Adrenal gland (tissue), 12 donors: ENCODE results near the gene ZC3H12C. TPM values are rescaled to one million over a fixed set of nuclear protein-coding genes. Genes with fewer than 3 reads are reported as not detected.

Experiments
- DNase-seq, 7 donors: peaks; one replicate each; pipeline ENCODE4 v3.0.0-alpha.2; 2019 to 2020
- H3K27ac ChIP-seq, 5 donors: fragments of 200-600 bp; sonication (generic) in 4 of 5; 1 replicate in 3 of 5; 2 replicates in 2 of 5; pipeline versions ENCODE4 v1.5.1 to v1.8.0; 2016 to 2020; ENCODE audit warnings: mild to moderate bottlenecking in 1 of 5
- H3K27me3 ChIP-seq: fragments of 200-600 bp; 2 replicates; pipeline ENCODE4 v1.8.0; 2021
- H3K36me3 ChIP-seq, 2 donors: fragments of 200-600 bp; replicated peaks in 1 of 2; 1 replicate in 1 of 2; 2 replicates in 1 of 2; pipeline versions ENCODE4 v1.5.1 to v1.8.0; 2018 to 2022
- H3K4me1 ChIP-seq, 2 donors: fragments of 200-600 bp; replicated peaks in 1 of 2; 1 replicate in 1 of 2; 2 replicates in 1 of 2; pipeline versions ENCODE4 v1.5.1 to v1.8.0; 2018 to 2021
- H3K4me3 ChIP-seq, 4 donors: fragments of 200-600 bp; sonication (generic) in 3 of 4; one replicate each; pipeline ENCODE4 v1.5.1; 2016 to 2018
- H3K9me3 ChIP-seq, 3 donors: fragments of 200-600 bp; sonication (generic) in 1 of 3; replicated peaks in 1 of 3; 1 replicate in 2 of 3; 2 replicates in 1 of 3; pipeline versions ENCODE4 v1.5.1 to v1.8.0; 2016 to 2021
- POLR2A ChIP-seq, 2 donors: fragments of 450-650 bp; IDR thresholded peaks; one replicate each; pipeline ENCODE4 v1.6.1; 2017; ENCODE audit warnings: antibody characterized with exemption in 2 of 2, mild to moderate bottlenecking in 2 of 2, moderate library complexity in 1 of 2
- WGBS, 4 donors: extraction: QIAGEN DNeasy Blood & Tissue Kit in 2 of 4; methylation state at CpG; one replicate each; pipeline versions ENCODE4 v1.1.5 to v1.1.7; 2013 to 2017; 5-methylcytosine and 5-hydroxymethylcytosine counted together
- intact Hi-C, 2 donors: fragments of 100-400 bp; cut with DNase I; formaldehyde crosslinking; loops; one replicate each; pipeline versions ENCODE4 v1.14.1 to v1.15.0; 2022 to 2023
- polyA plus RNA-seq, 3 donors: library from polyadenylated mRNA; stranded (reverse); fragments of 200-250 nt in 2 of 3; fragments of 350-450 nt in 1 of 3; fragmentation: Illumina TruSeq in 1 of 3; extraction: RNeasy Lipid Tissue Mini Kit (QIAGEN cat#74804) in 1 of 3; gene quantifications; one replicate each; pipeline ENCODE4 v1.2.3, GENCODE V29; 2013 to 2014
- total RNA-seq, 9 donors: library from RNA; depleted of rRNA in 4 of 9; stranded (reverse); fragments of >200 nt in 4 of 9; fragments of 120-200 nt in 1 of 9; fragmentation: NEBNext Ultra II Directional in 1 of 9; extraction: Animal tissue kit (Norgen Biotek cat#: 25700) in 1 of 9; gene quantifications; one replicate each; pipeline versions ENCODE4 v1.1.0 to v1.2.4, GENCODE V29; 2013 to 2023
- TF ChIP-seq, protein P1 (sequence below), 6 experiments: fragments of 450-650 bp in 4 of 6; fragments of 200-600 bp in 2 of 6; sonication (generic) in 1 of 6; IDR thresholded peaks; 1 replicate in 5 of 6; 2 replicates in 1 of 6; pipeline versions ENCODE4 v1.5.1 to v1.8.0; 2016 to 2021; ENCODE audit warnings: antibody characterized with exemption in 6 of 6, mild to moderate bottlenecking in 2 of 6, moderate library complexity in 1 of 6
- donor health status: healthy with polysubstance abuse.
- donor health status: Bipolar disorder and iron deficiency.
- donor health status: DM: yes; HTN: yes; CAD: no.
- donor health status: DM: no; HTN: no; CAD: no.
- donor health status: DM: no; HTN: no; CAD: no.
- donor health status: DM: yes; HTN: yes; CAD: no.

Gene ZC3H12C
- total and polyA plus RNA-seq, 12 donors = 4.4 to 28.9 (median 19.8) TPM

DNA sequence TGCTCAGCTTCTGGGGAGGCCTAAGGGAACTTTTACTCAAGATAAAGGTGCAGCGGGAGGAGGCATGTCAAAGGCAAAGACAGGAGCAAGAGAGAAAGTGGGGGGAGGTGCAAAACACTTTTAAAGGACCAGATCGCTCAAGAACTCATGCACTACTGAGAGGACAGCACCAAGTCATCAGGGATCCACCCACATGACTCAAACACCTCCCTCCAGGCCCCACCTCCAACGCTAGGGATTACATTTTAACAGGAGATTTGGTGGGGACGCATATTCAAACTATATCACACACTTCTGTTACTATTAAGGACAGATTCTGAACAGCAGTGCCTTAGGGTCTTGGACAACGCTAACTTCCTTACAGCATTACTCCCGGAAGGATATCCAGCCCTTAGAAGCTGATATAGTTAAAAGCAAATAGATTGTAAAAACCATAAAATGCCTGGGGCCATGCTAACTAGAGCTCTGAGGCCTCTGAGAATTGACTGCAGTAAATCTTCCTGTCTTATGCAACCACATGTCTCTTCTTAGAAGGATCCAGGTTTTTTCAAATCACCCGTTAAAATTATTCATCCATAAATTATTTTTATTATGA lies 16.7 kb upstream of the ZC3H12C start:
- Histone ChIP-seq H3K27ac (peak overlapping the region in 1 of 5 donors; percentile 86), H3K4me1 (peaks cover 0 to 31% of the 10 kb centered on the region in 2 donors), H3K27me3 (no peaks in the 10 kb centered on the region), H3K4me3 (no peak overlapping the region), H3K36me3 (no peaks in the 10 kb centered on the region), H3K9me3 (peaks cover 0 to 6% (median 0%) of the 10 kb centered on the region in 3 donors)
- intact Hi-C loops = no loop called here
- 49 to 69% (median 53%) methylated on average over 7 of the region's 7 CpGs for WGBS, 4 donors
- TF ChIP-seq, protein P1, sequence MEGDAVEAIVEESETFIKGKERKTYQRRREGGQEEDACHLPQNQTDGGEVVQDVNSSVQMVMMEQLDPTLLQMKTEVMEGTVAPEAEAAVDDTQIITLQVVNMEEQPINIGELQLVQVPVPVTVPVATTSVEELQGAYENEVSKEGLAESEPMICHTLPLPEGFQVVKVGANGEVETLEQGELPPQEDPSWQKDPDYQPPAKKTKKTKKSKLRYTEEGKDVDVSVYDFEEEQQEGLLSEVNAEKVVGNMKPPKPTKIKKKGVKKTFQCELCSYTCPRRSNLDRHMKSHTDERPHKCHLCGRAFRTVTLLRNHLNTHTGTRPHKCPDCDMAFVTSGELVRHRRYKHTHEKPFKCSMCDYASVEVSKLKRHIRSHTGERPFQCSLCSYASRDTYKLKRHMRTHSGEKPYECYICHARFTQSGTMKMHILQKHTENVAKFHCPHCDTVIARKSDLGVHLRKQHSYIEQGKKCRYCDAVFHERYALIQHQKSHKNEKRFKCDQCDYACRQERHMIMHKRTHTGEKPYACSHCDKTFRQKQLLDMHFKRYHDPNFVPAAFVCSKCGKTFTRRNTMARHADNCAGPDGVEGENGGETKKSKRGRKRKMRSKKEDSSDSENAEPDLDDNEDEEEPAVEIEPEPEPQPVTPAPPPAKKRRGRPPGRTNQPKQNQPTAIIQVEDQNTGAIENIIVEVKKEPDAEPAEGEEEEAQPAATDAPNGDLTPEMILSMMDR (IDR thresholded peaks at IDR 0.05) = no peak
- no peak for TF ChIP-seq POLR2A (IDR thresholded peaks at IDR 0.05)
- no peak for DNase-seq

DNA sequence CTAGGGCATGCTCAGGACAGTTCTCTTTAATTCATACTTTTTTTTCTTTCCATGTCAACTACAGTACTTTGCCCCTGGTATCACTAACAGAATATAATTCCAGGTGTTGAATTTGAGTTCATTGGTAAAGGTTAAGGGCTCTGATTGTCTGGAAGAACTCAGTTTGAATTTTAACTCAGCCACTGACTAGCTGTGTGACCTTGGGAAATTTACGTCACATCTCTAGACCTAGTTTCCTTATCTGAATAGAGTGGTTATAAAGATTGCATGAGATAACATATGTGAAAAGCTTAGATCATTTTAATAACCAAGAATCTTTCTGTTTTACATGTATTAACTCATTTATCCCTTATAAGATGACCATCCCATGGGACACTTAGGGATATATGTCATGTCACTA lies 15.8 kb upstream of the ZC3H12C start:
- Histone ChIP-seq H3K4me3 (no peak overlapping the region), H3K4me1 (peaks cover 0 to 31% of the 10 kb centered on the region in 2 donors), H3K36me3 (no peaks in the 10 kb centered on the region), H3K27ac (peak overlapping the region; percentile 11 to 86 (median 50)), H3K27me3 (no peaks in the 10 kb centered on the region), H3K9me3 (peaks cover 0 to 6% (median 0%) of the 10 kb centered on the region in 3 donors)
- DNase-seq = no peak
- intact Hi-C loops = no loop called here
- 30 to 53% (median 41%) methylated on average over 1 of the region's 1 CpG for WGBS, 4 donors
- TF ChIP-seq POLR2A (IDR thresholded peaks at IDR 0.05) = no peak
- TF ChIP-seq, protein P1 (IDR thresholded peaks at IDR 0.05) = no peak

DNA sequence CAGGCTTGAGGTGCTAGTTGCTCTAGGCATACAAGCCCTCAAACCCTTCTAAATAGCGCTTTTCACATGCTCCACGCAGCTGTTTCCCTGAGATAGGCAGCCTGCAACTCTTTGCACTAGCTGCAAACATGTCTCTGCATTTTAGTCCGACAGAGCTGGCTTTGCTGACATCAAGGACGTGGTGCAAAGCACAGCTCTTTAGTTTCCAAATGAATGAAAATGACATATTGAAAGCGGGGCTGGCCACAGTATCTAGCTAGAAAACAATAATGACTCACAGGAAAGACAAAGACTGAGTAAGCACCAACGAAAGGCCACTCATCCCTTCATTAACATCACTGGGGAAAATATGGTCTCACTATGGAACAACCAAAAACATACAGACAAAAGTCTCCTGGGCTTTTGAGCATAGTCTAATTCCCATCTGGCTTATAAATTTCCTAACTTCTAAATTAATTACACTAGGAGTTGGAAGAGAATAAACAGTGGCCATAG lies 15.3 kb upstream of the ZC3H12C start:
- peaks cover 0 to 6% (median 0%) of the 10 kb centered on the region in 3 donors for H3K9me3 ChIP-seq
- WGBS, 4 donors = 22 to 34% (median 29%) methylated on average over 6 of the region's 6 CpGs
- TF ChIP-seq, protein P1 (IDR thresholded peaks at IDR 0.05) = no peak
- TF ChIP-seq POLR2A (IDR thresholded peaks at IDR 0.05) = peak in 1 of 2 donors; percentile 31
- no peaks in the 10 kb centered on the region for H3K36me3 ChIP-seq
- intact Hi-C loops = no loop called here
- H3K27ac ChIP-seq = peak overlapping the region; percentile 11 to 86 (median 50)
- no peak overlapping the region for H3K4me3 ChIP-seq
- H3K4me1 ChIP-seq = peaks cover 0 to 35% of the 10 kb centered on the region in 2 donors
- no peaks in the 10 kb centered on the region for H3K27me3 ChIP-seq
- DNase-seq = peak; percentile 55 to 76 (median 67)

DNA sequence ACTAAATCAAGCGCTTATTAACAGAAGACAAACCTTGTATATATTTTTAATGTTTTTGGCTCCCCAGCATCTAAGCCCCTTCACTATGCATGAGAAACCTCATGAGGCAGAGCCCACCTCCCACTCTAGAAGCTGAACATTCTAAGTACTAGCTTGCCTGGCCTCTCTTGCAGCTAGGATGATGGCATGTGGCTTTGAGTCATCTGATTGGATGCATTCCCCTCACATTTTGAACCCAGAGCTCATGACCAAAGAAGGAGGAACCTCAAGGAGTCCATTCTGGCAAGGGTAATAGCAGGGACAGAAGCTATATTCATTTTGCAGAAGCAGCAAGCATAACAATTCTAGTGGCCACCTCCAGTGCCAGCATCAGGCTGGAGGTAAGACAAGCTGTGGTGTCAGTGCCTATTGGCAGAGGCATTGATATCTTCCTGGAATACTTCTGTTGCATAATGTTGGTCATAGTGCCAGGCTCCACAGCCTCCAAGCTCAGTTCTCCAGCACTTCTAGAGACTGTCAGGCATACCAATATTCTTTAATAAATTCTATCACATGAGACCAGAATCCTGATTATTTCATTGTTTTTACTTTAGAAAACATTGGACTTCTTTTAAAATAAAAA lies 14.2 kb upstream of the ZC3H12C start:
- Histone ChIP-seq H3K9me3 (peaks cover 0 to 6% (median 0%) of the 10 kb centered on the region in 3 donors), H3K36me3 (no peaks in the 10 kb centered on the region), H3K27ac (peak overlapping the region in 1 of 5 donors; percentile 86), H3K27me3 (no peaks in the 10 kb centered on the region), H3K4me1 (peaks cover 0 to 36% of the 10 kb centered on the region in 2 donors), H3K4me3 (no peak overlapping the region)
- DNase-seq = peak in 2 of 7 donors; percentile 25 to 45
- intact Hi-C loops = no loop called here
- WGBS, 4 donors = 95 to 100% (median 95%) methylated on average over 1 of the region's 1 CpG
- no peak for TF ChIP-seq POLR2A (IDR thresholded peaks at IDR 0.05)
- TF ChIP-seq, protein P1 (IDR thresholded peaks at IDR 0.05) = no peak
